ENCODE measurements around the gene ANGPTL5.
"Not testable (repeated sequence)": the region's sequence is repeated elsewhere in the genome, so short reads cannot be mapped to it uniquely, and the experiment has no call there.

ANGPTL5 gene

GRCh38 chr11:101916422-101916821 is at the start of gene ANGPTL5:
Gene ANGPTL5 (minus strand): TSS chr11:101916522. CDS start chr11:101907909, 8,613 bp downstream.
- TF ChIP-seq, protein P1, sequence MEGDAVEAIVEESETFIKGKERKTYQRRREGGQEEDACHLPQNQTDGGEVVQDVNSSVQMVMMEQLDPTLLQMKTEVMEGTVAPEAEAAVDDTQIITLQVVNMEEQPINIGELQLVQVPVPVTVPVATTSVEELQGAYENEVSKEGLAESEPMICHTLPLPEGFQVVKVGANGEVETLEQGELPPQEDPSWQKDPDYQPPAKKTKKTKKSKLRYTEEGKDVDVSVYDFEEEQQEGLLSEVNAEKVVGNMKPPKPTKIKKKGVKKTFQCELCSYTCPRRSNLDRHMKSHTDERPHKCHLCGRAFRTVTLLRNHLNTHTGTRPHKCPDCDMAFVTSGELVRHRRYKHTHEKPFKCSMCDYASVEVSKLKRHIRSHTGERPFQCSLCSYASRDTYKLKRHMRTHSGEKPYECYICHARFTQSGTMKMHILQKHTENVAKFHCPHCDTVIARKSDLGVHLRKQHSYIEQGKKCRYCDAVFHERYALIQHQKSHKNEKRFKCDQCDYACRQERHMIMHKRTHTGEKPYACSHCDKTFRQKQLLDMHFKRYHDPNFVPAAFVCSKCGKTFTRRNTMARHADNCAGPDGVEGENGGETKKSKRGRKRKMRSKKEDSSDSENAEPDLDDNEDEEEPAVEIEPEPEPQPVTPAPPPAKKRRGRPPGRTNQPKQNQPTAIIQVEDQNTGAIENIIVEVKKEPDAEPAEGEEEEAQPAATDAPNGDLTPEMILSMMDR (IDR thresholded peaks at IDR 0.05; ENCODE audit: low read depth, low read length, missing control alignments): no peak
- DNase-seq (ENCODE audit: extremely low read depth, low read depth): no peak
- peak within 1 kb of the TSS; percentile 53 for H3K4me3 ChIP-seq (replicated peaks; ENCODE audit: low read depth, low read length)

GRCh38 chr11:101964200-101964599 is 47.9 kb upstream of the ANGPTL5 start:
- not testable (repeated sequence) for DNase-seq (ENCODE audit: extremely low read depth, low read depth)

GRCh38 chr11:101960231-101960630 is 43.9 kb upstream of the ANGPTL5 start:
- TF ChIP-seq, protein P1 (IDR thresholded peaks at IDR 0.05; ENCODE audit: low read depth, low read length, missing control alignments): no peak
- DNase-seq (ENCODE audit: extremely low read depth, low read depth): no peak

More at GRCh38 chr11:101964200-101964599, 47.9 kb upstream of the ANGPTL5 start:
- not testable (repeated sequence) for H3K4me3 ChIP-seq (replicated peaks; ENCODE audit: low read depth, low read length)

DNA sequence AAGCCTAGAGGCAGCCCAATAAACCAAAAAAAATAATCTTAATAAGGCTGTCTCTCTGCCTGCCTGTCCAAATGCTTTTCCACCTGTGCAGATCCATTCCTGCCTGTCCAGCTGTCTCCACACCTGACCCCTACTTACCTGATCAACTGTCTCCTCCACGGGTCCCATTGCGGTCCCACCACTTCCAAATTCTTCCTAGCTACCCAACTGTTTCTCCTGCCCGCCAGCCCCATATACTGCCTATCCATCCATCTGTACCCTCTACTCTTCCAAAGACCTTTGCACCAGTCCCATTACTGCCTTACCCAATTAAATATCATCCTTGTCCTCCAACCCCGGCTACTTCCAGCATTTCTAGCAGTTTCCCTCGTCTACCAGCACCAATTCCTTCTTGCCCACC is 39.4 kb upstream of the ANGPTL5 start:
- TF ChIP-seq, protein P1 (IDR thresholded peaks at IDR 0.05; ENCODE audit: low read depth, low read length, missing control alignments): no peak
- no peak for DNase-seq (ENCODE audit: extremely low read depth, low read depth)
- no peak overlapping the region for H3K4me3 ChIP-seq (replicated peaks; ENCODE audit: low read depth, low read length)

More at GRCh38 chr11:101960231-101960630, 43.9 kb upstream of the ANGPTL5 start:
- H3K4me3 ChIP-seq (replicated peaks; ENCODE audit: low read depth, low read length): no peak overlapping the region

DNA sequence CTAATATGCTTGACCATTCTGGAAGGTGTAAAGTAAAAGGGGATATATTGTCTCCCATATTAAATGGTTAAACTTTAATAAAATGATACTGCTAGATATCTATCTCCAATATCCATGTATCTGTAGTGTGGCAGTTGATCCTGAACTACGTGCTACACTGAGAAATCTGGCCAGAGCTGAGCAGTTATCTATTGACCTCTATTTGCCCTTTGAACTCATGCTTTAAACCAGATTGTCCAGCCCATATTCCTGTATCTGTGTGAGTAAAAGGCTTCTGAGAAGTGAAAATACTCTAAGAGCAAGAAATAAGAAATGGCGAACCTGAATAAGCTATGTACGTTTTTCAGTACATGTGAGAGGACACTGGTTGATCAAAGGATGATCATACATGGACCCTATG is 39.0 kb upstream of the ANGPTL5 start:
- DNase-seq (ENCODE audit: extremely low read depth, low read depth): no peak
- H3K4me3 ChIP-seq (replicated peaks; ENCODE audit: low read depth, low read length): no peak overlapping the region
- TF ChIP-seq, protein P1 (IDR thresholded peaks at IDR 0.05; ENCODE audit: low read depth, low read length, missing control alignments): no peak

DNA sequence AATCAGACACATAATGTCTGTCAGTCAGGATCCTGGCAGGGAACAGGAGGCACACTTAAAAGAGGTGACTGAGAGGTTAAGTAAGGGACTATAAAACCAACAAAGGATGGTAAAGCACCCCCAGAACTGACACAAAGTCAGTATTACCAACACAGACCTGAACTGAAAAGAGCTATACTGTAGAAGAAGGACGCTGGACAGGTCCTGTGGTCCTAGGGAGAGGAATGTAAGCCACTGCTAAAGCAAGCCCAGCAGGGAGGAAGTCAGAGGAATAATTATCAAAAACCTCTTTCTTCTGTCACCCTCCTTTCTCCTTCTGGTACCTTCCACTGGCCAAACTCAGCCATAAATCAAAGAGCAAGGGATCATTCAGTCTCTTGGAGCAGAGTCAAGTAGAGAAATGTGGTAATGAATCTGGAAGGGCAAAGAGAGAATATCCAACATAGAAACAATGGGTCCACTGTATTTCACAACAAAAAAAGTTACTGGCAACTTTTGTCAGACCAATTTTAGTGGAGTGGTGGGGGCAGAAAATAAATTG is 33.4 kb upstream of the ANGPTL5 start:
- no peak for DNase-seq (ENCODE audit: extremely low read depth, low read depth)
- no peak overlapping the region for H3K4me3 ChIP-seq (replicated peaks; ENCODE audit: low read depth, low read length)
- TF ChIP-seq, protein P1 (IDR thresholded peaks at IDR 0.05; ENCODE audit: low read depth, low read length, missing control alignments): no peak

DNA sequence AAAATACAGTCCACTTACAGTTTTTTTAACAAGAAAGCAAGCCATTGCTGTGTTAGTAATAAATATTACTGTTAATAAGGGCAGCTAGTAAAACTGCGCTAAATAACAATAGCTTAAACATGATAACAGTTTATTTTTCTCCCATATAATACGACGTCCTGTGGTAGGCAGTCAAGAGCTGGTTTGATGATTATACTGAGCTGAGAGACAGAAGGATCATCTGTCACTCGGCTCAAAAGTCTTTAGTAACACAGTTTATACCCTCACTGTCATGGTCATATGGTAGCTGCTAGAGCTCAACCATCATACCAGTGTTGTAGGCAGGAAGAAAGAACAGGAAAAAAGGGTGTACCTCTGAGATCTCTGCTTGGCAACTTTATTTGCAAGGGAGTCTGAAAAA is 29.1 kb upstream of the ANGPTL5 start:
- DNase-seq (ENCODE audit: extremely low read depth, low read depth): no peak
- TF ChIP-seq, protein P1 (IDR thresholded peaks at IDR 0.05; ENCODE audit: low read depth, low read length, missing control alignments): no peak
- H3K4me3 ChIP-seq (replicated peaks; ENCODE audit: low read depth, low read length): no peak overlapping the region

All from HFF-Myc (cell line).